T-helper 2 cell treated with Interferon-gamma antibody and Interleukin-4, amounts not matched to agents 5 μg/mL and 100 μg/mL, for 36 hours (primary cell): Measurements from ENCODE around the gene ZBTB43.
"Not testable (repeated sequence)": the region's sequence is repeated elsewhere in the genome, so short reads cannot be mapped to it uniquely, and the experiment has no call there.

Experiments used
- DNase-seq: peaks from one replicate; pipeline ENCODE4 v3.0.0; 2021; ENCODE audit warnings: low spot score
- H3K27ac Mint-ChIP-seq: one replicate; pipeline ENCODE4 v1.8.0; 2021; ENCODE audit warnings: mild to moderate bottlenecking, mixed read lengths
- H3K27me3 Mint-ChIP-seq: one replicate; pipeline ENCODE4 v1.8.0; 2021; ENCODE audit warnings: low read depth, mixed read lengths
- H3K36me3 Mint-ChIP-seq: one replicate; pipeline ENCODE4 v1.8.0; 2021; ENCODE audit warnings: low read depth, mixed read lengths
- H3K4me1 Mint-ChIP-seq: one replicate; pipeline ENCODE4 v1.8.0; 2021; ENCODE audit warnings: low read depth, mixed read lengths
- H3K4me3 Mint-ChIP-seq: one replicate; pipeline ENCODE4 v1.8.0; 2022; ENCODE audit warnings: mild to moderate bottlenecking, moderate library complexity, mixed read lengths
- H3K9me3 Mint-ChIP-seq: one replicate; pipeline ENCODE4 v1.8.0; 2021; ENCODE audit warnings: mixed read lengths

ZBTB43 gene

GRCh38 chr9:126824052-126824451 lies 19.2 kb downstream of the ZBTB43 start:
- H3K4me1 Mint-ChIP-seq = peaks cover 16% of the 10 kb centered on the region
- H3K27ac Mint-ChIP-seq, H3K4me3 Mint-ChIP-seq, DNase-seq, H3K27me3 Mint-ChIP-seq: not testable (repeated sequence)
- H3K9me3 Mint-ChIP-seq = peaks cover 15% of the 10 kb centered on the region
- H3K36me3 Mint-ChIP-seq = peaks cover 50% of the 10 kb centered on the region

DNA sequence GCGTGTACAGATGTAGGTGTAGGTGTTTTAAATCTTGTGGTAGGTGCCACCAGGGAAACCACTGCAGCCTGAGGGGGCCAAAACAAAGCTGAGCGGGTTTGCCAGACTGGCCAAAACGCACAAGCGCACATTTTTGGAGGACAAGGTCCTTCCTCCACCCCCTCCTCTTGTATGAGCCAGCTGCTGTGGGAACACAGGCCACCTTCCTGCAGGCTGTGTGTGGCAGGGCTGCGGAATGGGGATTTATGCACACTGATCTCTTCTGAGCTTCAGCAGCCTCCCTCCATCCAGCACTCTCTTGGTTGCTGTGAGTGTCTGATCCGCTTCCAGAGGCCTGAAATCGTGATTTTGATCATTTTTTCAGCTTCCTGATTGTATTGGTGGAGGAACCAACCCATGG lies 22.4 kb downstream of the ZBTB43 start:
- Mint-ChIP-seq H3K27ac (no peak overlapping the region), H3K9me3 (no peaks in the 10 kb centered on the region), H3K27me3 (no peaks in the 10 kb centered on the region), H3K36me3 (peaks cover 27% of the 10 kb centered on the region), H3K4me1 (peaks cover 26% of the 10 kb centered on the region), H3K4me3 (no peak overlapping the region)
- DNase-seq = no peak

GRCh38 chr9:126829035-126829434 lies 24.2 kb downstream of the ZBTB43 start:
- H3K9me3 Mint-ChIP-seq = no peaks in the 10 kb centered on the region
- H3K4me1 Mint-ChIP-seq = peaks cover 25% of the 10 kb centered on the region
- H3K36me3 Mint-ChIP-seq = peaks cover 35% of the 10 kb centered on the region
- no peak for DNase-seq
- no peak overlapping the region for H3K4me3 Mint-ChIP-seq
- H3K27ac Mint-ChIP-seq = no peak overlapping the region
- no peaks in the 10 kb centered on the region for H3K27me3 Mint-ChIP-seq

DNA sequence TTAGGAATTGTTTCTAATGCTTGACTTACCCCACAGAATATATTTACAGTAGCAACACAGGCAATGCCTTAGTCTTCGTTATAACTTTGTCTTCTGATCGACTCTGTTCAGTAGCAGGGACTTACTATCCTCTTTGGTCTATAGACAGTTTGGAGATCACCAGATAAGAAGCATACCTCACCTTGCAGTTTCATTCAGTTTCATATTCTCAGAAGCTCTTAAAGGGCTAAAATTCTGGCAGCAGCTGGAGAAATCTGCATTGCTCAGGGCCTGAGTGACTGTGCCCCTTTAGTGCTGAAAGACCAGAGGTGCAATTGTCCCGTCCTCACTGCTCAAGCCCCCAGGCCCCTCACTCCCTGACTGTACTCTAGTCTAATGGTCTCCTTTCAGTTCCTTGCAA lies 26.0 kb downstream of the ZBTB43 start:
- H3K4me3 Mint-ChIP-seq = peak overlapping the region; percentile 59
- H3K9me3 Mint-ChIP-seq = no peaks in the 10 kb centered on the region
- H3K27ac Mint-ChIP-seq = peak overlapping the region; percentile 46
- H3K4me1 Mint-ChIP-seq = peaks cover 31% of the 10 kb centered on the region
- peaks cover 38% of the 10 kb centered on the region for H3K36me3 Mint-ChIP-seq
- DNase-seq = no peak
- H3K27me3 Mint-ChIP-seq = no peaks in the 10 kb centered on the region

DNA sequence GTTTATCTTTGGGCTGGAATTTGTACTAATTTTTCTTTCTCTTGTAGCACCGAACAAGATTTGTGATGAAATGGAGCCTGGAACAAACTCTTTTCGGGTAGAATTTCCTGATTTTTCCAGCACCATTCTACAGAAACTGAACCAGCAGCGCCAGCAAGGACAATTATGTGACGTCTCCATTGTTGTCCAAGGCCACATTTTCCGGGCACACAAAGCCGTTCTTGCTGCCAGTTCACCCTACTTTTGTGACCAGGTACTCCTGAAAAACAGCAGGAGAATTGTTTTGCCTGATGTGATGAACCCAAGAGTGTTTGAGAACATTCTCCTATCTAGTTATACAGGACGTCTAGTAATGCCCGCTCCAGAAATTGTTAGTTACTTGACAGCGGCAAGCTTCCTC lies 27.6 kb downstream of the ZBTB43 start:
- peaks cover 39% of the 10 kb centered on the region for H3K4me1 Mint-ChIP-seq
- H3K9me3 Mint-ChIP-seq = no peaks in the 10 kb centered on the region
- no peaks in the 10 kb centered on the region for H3K27me3 Mint-ChIP-seq
- H3K36me3 Mint-ChIP-seq = peaks cover 42% of the 10 kb centered on the region
- no peak overlapping the region for H3K27ac Mint-ChIP-seq
- no peak for DNase-seq
- H3K4me3 Mint-ChIP-seq = no peak overlapping the region

DNA sequence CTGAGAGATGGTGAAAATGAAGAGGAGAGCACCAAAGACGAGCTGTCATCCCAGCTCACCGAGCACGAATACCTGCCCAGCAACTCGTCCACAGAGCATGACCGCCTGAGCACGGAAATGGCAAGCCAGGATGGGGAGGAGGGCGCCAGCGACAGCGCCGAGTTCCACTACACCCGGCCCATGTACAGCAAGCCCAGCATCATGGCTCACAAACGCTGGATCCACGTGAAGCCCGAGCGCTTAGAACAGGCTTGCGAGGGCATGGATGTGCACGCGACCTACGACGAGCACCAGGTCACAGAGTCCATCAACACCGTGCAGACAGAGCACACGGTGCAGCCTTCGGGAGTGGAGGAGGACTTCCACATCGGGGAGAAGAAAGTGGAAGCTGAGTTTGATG lies 28.2 kb downstream of the ZBTB43 start:
- no peak overlapping the region for H3K4me3 Mint-ChIP-seq
- H3K4me1 Mint-ChIP-seq = peaks cover 45% of the 10 kb centered on the region
- H3K27me3 Mint-ChIP-seq = no peaks in the 10 kb centered on the region
- peaks cover 46% of the 10 kb centered on the region for H3K36me3 Mint-ChIP-seq
- DNase-seq = no peak
- H3K27ac Mint-ChIP-seq = no peak overlapping the region
- no peaks in the 10 kb centered on the region for H3K9me3 Mint-ChIP-seq

DNA sequence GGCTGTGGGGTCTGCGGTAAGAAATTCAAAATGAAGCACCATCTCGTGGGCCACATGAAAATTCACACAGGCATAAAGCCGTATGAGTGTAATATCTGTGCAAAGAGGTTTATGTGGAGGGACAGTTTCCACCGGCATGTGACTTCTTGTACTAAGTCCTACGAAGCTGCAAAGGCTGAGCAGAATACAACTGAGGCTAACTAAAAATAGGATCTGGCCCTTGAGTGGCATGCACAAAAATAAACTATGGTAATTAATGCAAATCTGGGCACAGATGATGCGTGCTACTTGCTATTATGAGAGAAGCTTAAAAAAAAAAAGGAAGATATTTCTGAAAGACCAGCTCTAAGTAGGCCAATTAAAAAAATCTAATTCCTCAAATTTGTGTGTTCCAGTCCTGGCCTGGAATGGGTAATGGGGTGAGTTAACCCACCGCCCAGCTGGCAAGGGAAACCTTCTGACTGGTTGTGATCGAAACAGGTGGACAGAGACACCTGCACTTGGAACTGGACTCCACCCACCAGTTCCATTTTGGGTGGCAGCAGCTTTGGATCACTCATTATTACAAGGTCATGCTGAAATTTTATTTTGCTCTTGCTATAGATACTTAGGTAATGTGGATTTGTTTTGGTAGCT lies 29.0 kb downstream of the ZBTB43 start:
- no peaks in the 10 kb centered on the region for H3K9me3 Mint-ChIP-seq
- H3K27me3 Mint-ChIP-seq = no peaks in the 10 kb centered on the region
- peaks cover 43% of the 10 kb centered on the region for H3K36me3 Mint-ChIP-seq
- peaks cover 49% of the 10 kb centered on the region for H3K4me1 Mint-ChIP-seq
- H3K27ac Mint-ChIP-seq = no peak overlapping the region
- H3K4me3 Mint-ChIP-seq = no peak overlapping the region
- DNase-seq = no peak

GRCh38 chr9:126834672-126835071 lies 29.8 kb downstream of the ZBTB43 start:
- Mint-ChIP-seq H3K27ac (no peak overlapping the region), H3K27me3 (no peaks in the 10 kb centered on the region), H3K9me3 (no peaks in the 10 kb centered on the region), H3K4me1 (peaks cover 47% of the 10 kb centered on the region), H3K4me3 (no peak overlapping the region), H3K36me3 (peaks cover 48% of the 10 kb centered on the region)
- DNase-seq = no peak

GRCh38 chr9:126836216-126836615 lies 31.4 kb downstream of the ZBTB43 start:
- Mint-ChIP-seq H3K36me3 (peaks cover 48% of the 10 kb centered on the region), H3K4me1 (peaks cover 35% of the 10 kb centered on the region), H3K4me3 (no peak overlapping the region), H3K27ac (no peak overlapping the region), H3K27me3 (no peaks in the 10 kb centered on the region), H3K9me3 (no peaks in the 10 kb centered on the region)
- no peak for DNase-seq

- Mint-ChIP-seq H3K4me3 (no peak overlapping the region), H3K4me1 (peaks cover 34% of the 10 kb centered on the region), H3K27me3 (no peaks in the 10 kb centered on the region), H3K9me3 (no peaks in the 10 kb centered on the region), H3K27ac (no peak overlapping the region), H3K36me3 (peaks cover 37% of the 10 kb centered on the region)
- DNase-seq = no peak
Measured at GRCh38 chr9:126838055-126838811, 33.4 kb downstream of the ZBTB43 start.

- peaks cover 30% of the 10 kb centered on the region for H3K36me3 Mint-ChIP-seq
- no peak overlapping the region for H3K27ac Mint-ChIP-seq
- H3K4me3 Mint-ChIP-seq = no peak overlapping the region
- no peaks in the 10 kb centered on the region for H3K27me3 Mint-ChIP-seq
- no peaks in the 10 kb centered on the region for H3K9me3 Mint-ChIP-seq
- no peak for DNase-seq
- peaks cover 34% of the 10 kb centered on the region for H3K4me1 Mint-ChIP-seq
Measured at GRCh38 chr9:126838895-126839294, 34.1 kb downstream of the ZBTB43 start.

GRCh38 chr9:126839301-126839700 lies 34.5 kb downstream of the ZBTB43 start:
- Mint-ChIP-seq H3K36me3 (peaks cover 26% of the 10 kb centered on the region), H3K4me3 (no peak overlapping the region), H3K9me3 (no peaks in the 10 kb centered on the region), H3K27ac (no peak overlapping the region), H3K4me1 (peaks cover 32% of the 10 kb centered on the region), H3K27me3 (no peaks in the 10 kb centered on the region)
- no peak for DNase-seq

DNA sequence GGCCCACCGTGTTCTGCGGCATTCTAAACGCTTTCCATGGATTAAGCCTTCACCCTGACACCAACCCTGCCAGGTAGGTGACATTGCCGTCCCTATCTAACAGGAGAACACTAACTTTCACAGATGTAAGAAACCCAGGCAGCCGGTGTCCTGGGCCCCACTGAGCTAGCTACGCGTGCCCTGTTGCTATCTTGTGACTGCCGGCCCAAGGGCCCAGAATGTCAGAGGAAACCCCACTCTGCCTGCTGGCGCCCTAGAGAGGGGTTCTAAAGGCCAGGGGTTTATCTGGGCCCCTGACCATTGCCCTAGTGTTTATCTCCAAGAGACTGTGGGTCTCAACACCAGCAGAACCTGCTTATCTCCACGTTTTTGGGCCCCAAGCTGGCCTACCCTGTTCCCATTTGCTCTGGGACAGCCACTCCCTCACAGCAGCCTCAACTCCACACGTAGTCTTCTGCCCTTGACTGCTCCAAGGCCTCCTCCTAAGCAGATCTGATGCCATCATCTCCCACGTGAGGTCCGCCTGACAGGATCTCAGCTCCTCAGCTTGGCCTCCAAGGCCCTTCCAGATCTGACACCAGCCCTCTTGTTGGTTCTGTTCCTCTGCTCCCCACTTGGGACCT lies 37.5 kb downstream of the ZBTB43 start:
- DNase-seq = no peak
- Mint-ChIP-seq H3K27me3 (no peaks in the 10 kb centered on the region), H3K9me3 (no peaks in the 10 kb centered on the region), H3K36me3 (peaks cover 9% of the 10 kb centered on the region), H3K27ac (no peak overlapping the region), H3K4me3 (no peak overlapping the region), H3K4me1 (peaks cover 18% of the 10 kb centered on the region)

- DNase-seq = no peak
- Mint-ChIP-seq H3K9me3 (no peaks in the 10 kb centered on the region), H3K4me1 (peaks cover 10% of the 10 kb centered on the region), H3K4me3 (no peak overlapping the region), H3K27ac (no peak overlapping the region), H3K27me3 (no peaks in the 10 kb centered on the region), H3K36me3 (peaks cover 5% of the 10 kb centered on the region)
Measured at GRCh38 chr9:126842977-126843799, 38.3 kb downstream of the ZBTB43 start.
